CD14-positive monocyte (primary cell): ENCODE data around the gene TSHZ3. TPM values are rescaled to one million over a fixed set of nuclear protein-coding genes. Genes with fewer than 3 reads are reported as not detected.

ENCODE experiments used
- DNase-seq, 3 donors: peaks; one replicate each; pipeline ENCODE4 v3.0.0-alpha.2; 2011 to 2022
- H2AFZ ChIP-seq: 2 replicates; pipeline ENCODE4 v1.6.0; 2012; ENCODE audit warnings: mild to moderate bottlenecking, low read depth, low read length, inconsistent platforms; ENCODE audit not compliant: insufficient read depth, poor library complexity, severe bottlenecking
- H3K27ac ChIP-seq, 2 donors: 1 replicate in 1 of 2; 2 replicates in 1 of 2; pipeline ENCODE4 v1.5.1; 2012 to 2013; ENCODE audit warnings: low read length in 2 of 2, control low read depth in 1 of 2, inconsistent platforms in 1 of 2, low read depth in 1 of 2, mild to moderate bottlenecking in 1 of 2
- H3K27me3 ChIP-seq, 2 donors: one replicate each; pipeline versions ENCODE4 v1.6.0 to v1.6.1; 2011 to 2013; ENCODE audit warnings: low read length in 2 of 2; ENCODE audit not compliant: control insufficient read depth in 2 of 2, insufficient read depth in 2 of 2
- H3K36me3 ChIP-seq, 2 donors: replicated peaks in 1 of 2; 1 replicate in 1 of 2; 2 replicates in 1 of 2; pipeline versions ENCODE4 v1.5.1 to v1.6.1; 2012 to 2013; ENCODE audit warnings: low read length in 2 of 2, control low read depth in 1 of 2, inconsistent platforms in 1 of 2, mild to moderate bottlenecking in 1 of 2; ENCODE audit not compliant: insufficient read depth in 2 of 2, control insufficient read depth in 1 of 2
- H3K4me1 ChIP-seq, 2 donors: 1 replicate in 1 of 2; 2 replicates in 1 of 2; pipeline versions ENCODE4 v1.5.1 to v1.6.1; 2012 to 2013; ENCODE audit warnings: low read length in 2 of 2, control low read depth in 1 of 2, inconsistent platforms in 1 of 2, mild to moderate bottlenecking in 1 of 2, moderate library complexity in 1 of 2; ENCODE audit not compliant: insufficient read depth in 2 of 2, control insufficient read depth in 1 of 2
- H3K4me2 ChIP-seq: replicated peaks from 2 replicates; pipeline ENCODE3; 2012; ENCODE audit warnings: low read length, moderate library complexity, mild to moderate bottlenecking; ENCODE audit not compliant: poor library complexity, severe bottlenecking; ENCODE audit errors: extremely low read depth
- H3K4me3 ChIP-seq, 3 experiments: fragments of 200-600 bp in 1 of 3; sonication (generic) in 1 of 3; replicated peaks in 1 of 3; 1 replicate in 2 of 3; 2 replicates in 1 of 3; pipeline ENCODE4 v1.5.1; 2011 to 2013; ENCODE audit warnings: low read length in 3 of 3, mild to moderate bottlenecking in 3 of 3, control low read depth in 2 of 3, low read depth in 2 of 3, inconsistent platforms in 1 of 3, moderate library complexity in 1 of 3
- H3K79me2 ChIP-seq: 2 replicates; pipeline ENCODE4 v1.6.0; 2012; ENCODE audit warnings: mild to moderate bottlenecking, control low read depth, inconsistent platforms, low read length, moderate library complexity; ENCODE audit not compliant: insufficient read depth
- H3K9ac ChIP-seq: 2 replicates; pipeline ENCODE4 v1.6.0; 2017; ENCODE audit warnings: low read length, mild to moderate bottlenecking; ENCODE audit not compliant: insufficient read depth, poor library complexity, severe bottlenecking
- H3K9me3 ChIP-seq, 2 donors: replicated peaks in 1 of 2; 1 replicate in 1 of 2; 2 replicates in 1 of 2; pipeline versions ENCODE4 v1.5.1 to v1.6.1; 2012 to 2013; ENCODE audit warnings: low read length in 2 of 2, control low read depth in 1 of 2; ENCODE audit not compliant: control insufficient read depth in 1 of 2, insufficient read depth in 1 of 2
- H4K20me1 ChIP-seq: 2 replicates; pipeline ENCODE4 v1.6.0; 2012; ENCODE audit warnings: mild to moderate bottlenecking, low read length, control low read depth, moderate library complexity; ENCODE audit not compliant: insufficient read depth
- H3K27ac Mint-ChIP-seq, 7 donors: one replicate each; pipeline ENCODE4 v1.8.0; 2020; ENCODE audit warnings: mild to moderate bottlenecking in 7 of 7, mixed read lengths in 7 of 7, moderate library complexity in 6 of 7, inconsistent platforms in 2 of 7
- H3K27me3 Mint-ChIP-seq, 3 donors: one replicate each; pipeline ENCODE4 v1.8.0; 2021 to 2022; ENCODE audit warnings: low read depth in 3 of 3, mild to moderate bottlenecking in 3 of 3, mixed read lengths in 3 of 3, moderate library complexity in 3 of 3, inconsistent platforms in 1 of 3
- H3K36me3 Mint-ChIP-seq, 2 donors: one replicate each; pipeline ENCODE4 v1.8.0; 2020; ENCODE audit warnings: mixed read lengths in 2 of 2, inconsistent platforms in 1 of 2, mild to moderate bottlenecking in 1 of 2
- H3K4me1 Mint-ChIP-seq: one replicate; pipeline ENCODE4 v1.8.0; 2020; ENCODE audit warnings: mild to moderate bottlenecking, mixed read lengths
- H3K4me3 Mint-ChIP-seq, 2 donors: one replicate each; pipeline ENCODE4 v1.8.0; 2020; ENCODE audit warnings: mild to moderate bottlenecking in 2 of 2, mixed read lengths in 2 of 2, moderate library complexity in 1 of 2
- H3K9me3 Mint-ChIP-seq, 7 donors: one replicate each; pipeline ENCODE4 v1.8.0; 2020 to 2022; ENCODE audit warnings: mixed read lengths in 7 of 7, mild to moderate bottlenecking in 6 of 7, moderate library complexity in 6 of 7, inconsistent platforms in 2 of 7
- WGBS: methylation state at CpG from one replicate; pipeline ENCODE4 v1.1.5; 2013; ENCODE audit warnings: missing lambda C conversion rate; ENCODE audit not compliant: insufficient coverage; 5-methylcytosine and 5-hydroxymethylcytosine counted together
- intact Hi-C, 2 donors: fragments of 100-400 bp; cut with micrococcal nuclease; formaldehyde crosslinking; loops; one replicate each; pipeline versions ENCODE4 v1.15.0 to v1.15.1; 2023
- polyA plus RNA-seq, 3 donors: library from polyadenylated mRNA; depleted of rRNA in 1 of 3; unstranded in 2 of 3; stranded (reverse) in 1 of 3; fragments of 300-500 nt in 2 of 3; fragments of >200 nt in 1 of 3; fragmentation: Illumina TruSeq in 2 of 3; gene quantifications; 1 replicate in 2 of 3; 2 replicates in 1 of 3; pipeline ENCODE4 v1.2.3, GENCODE V29; 2012 to 2021
- TF ChIP-seq, protein P1 (sequence below): fragments of 200-600 bp; IDR thresholded peaks from one replicate; pipeline ENCODE4 v1.8.0; 2022; ENCODE audit warnings: antibody characterized with exemption, mild to moderate bottlenecking

The TSHZ3 gene
- polyA plus RNA-seq, 3 donors: 2.3 to 5.8 (median 3.3) TPM

DNA sequence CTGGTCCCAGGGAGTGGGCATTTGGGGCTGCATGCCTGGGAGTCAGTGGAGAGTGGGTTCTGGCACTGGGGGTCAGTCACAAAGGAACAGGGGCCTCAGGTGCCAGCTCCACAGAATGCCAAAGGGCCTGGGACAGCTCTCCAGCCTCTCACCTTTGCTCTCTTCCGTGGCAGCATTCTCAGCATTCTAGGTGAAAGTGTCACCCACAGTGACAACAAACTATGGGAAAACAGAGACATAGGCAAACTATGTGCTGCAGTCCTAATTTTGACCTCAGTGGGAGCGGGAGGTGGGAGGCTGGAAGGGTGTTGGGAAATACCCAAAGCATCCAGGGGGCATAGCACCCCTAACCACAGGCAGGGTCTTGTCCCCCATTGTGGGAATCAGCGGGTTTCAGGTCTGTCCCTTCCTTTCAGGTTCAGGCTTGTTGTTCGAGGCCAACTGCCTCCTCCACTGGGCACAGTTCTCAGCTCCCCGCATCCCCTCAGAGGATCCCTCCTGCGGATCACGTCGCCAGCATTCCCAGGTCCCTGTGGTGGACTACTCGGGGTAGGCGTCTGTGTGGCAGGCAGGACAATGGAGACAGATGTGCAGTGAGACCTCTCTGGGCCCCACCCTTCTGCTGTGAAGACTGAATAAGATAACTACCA lies 52.4 kb downstream of the TSHZ3 start:
- peaks cover 6% of the 10 kb centered on the region for H3K4me1 Mint-ChIP-seq
- TF ChIP-seq, protein P1, sequence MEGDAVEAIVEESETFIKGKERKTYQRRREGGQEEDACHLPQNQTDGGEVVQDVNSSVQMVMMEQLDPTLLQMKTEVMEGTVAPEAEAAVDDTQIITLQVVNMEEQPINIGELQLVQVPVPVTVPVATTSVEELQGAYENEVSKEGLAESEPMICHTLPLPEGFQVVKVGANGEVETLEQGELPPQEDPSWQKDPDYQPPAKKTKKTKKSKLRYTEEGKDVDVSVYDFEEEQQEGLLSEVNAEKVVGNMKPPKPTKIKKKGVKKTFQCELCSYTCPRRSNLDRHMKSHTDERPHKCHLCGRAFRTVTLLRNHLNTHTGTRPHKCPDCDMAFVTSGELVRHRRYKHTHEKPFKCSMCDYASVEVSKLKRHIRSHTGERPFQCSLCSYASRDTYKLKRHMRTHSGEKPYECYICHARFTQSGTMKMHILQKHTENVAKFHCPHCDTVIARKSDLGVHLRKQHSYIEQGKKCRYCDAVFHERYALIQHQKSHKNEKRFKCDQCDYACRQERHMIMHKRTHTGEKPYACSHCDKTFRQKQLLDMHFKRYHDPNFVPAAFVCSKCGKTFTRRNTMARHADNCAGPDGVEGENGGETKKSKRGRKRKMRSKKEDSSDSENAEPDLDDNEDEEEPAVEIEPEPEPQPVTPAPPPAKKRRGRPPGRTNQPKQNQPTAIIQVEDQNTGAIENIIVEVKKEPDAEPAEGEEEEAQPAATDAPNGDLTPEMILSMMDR: no peak
- H3K4me2 ChIP-seq: no peak overlapping the region
- H3K36me3 ChIP-seq: peaks cover 4 to 7% of the 10 kb centered on the region in 2 donors
- peaks cover 86% of the 10 kb centered on the region for H4K20me1 ChIP-seq
- peaks cover 44% of the 10 kb centered on the region for H3K79me2 ChIP-seq
- peaks cover 0 to 6% (median 3%) of the 10 kb centered on the region in 3 donors for H3K27me3 Mint-ChIP-seq
- no peaks in the 10 kb centered on the region for H3K27me3 ChIP-seq
- H3K27ac ChIP-seq: no peak overlapping the region
- H3K4me3 Mint-ChIP-seq: no peak overlapping the region
- H3K4me3 ChIP-seq: no peak overlapping the region
- H3K4me1 ChIP-seq: no peaks in the 10 kb centered on the region
- no peaks in the 10 kb centered on the region for H3K9me3 ChIP-seq
- H3K36me3 Mint-ChIP-seq: peaks cover 17 to 25% of the 10 kb centered on the region in 2 donors
- 81% methylated on average over 9 of the region's 10 CpGs for WGBS
- no peak for DNase-seq
- no peak overlapping the region for H2AFZ ChIP-seq
- H3K9me3 Mint-ChIP-seq: peaks cover 0 to 8% (median 0%) of the 10 kb centered on the region in 7 donors
- H3K27ac Mint-ChIP-seq: no peak overlapping the region
- H3K9ac ChIP-seq: no peak overlapping the region
- intact Hi-C loops: no loop called here

DNA sequence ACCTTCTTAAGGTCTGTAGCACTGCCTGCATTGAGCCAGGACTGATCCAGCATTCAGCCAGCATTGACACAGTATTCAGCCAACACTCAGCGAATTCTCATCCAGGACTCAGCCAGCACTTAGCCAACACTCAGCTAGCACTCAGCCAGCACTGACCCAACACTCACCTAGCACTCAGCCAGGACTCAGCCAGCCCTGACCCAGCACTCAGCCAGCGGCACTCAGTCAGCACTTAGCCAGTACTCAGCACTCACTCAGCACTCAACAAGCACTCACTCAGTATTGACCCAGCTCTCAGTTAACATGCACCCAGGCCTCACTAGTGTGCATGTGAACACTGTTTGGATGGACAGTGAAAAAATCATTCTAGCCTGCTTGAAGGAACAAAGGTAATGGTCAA lies 55.0 kb downstream of the TSHZ3 start:
- H3K4me1 ChIP-seq: no peaks in the 10 kb centered on the region

More for the DNA sequence above, 55.0 kb downstream of the TSHZ3 start:
- no peak overlapping the region for H3K4me2 ChIP-seq
- H3K27me3 ChIP-seq: no peaks in the 10 kb centered on the region
- peaks cover 0 to 4% (median 3%) of the 10 kb centered on the region in 3 donors for H3K27me3 Mint-ChIP-seq
- peaks cover 96% of the 10 kb centered on the region for H4K20me1 ChIP-seq
- TF ChIP-seq, protein P1: no peak
- no peak for DNase-seq
- H3K79me2 ChIP-seq: peaks cover 35% of the 10 kb centered on the region
- H3K36me3 Mint-ChIP-seq: peaks cover 16 to 21% of the 10 kb centered on the region in 2 donors
- H3K9me3 Mint-ChIP-seq: peaks cover 0 to 8% (median 0%) of the 10 kb centered on the region in 7 donors
- intact Hi-C loops: no loop called here
- WGBS: 100% methylated on average over 1 of the region's 2 CpGs
- no peak overlapping the region for H2AFZ ChIP-seq
- H3K36me3 ChIP-seq: peaks cover 4 to 7% of the 10 kb centered on the region in 2 donors
- H3K27ac ChIP-seq: no peak overlapping the region
- no peak overlapping the region for H3K9ac ChIP-seq
- peaks cover 17% of the 10 kb centered on the region for H3K4me1 Mint-ChIP-seq
- H3K4me3 ChIP-seq: no peak overlapping the region
- no peaks in the 10 kb centered on the region for H3K9me3 ChIP-seq
- H3K4me3 Mint-ChIP-seq: no peak overlapping the region
- peak overlapping the region in 2 of 7 donors; percentile 24 to 46 for H3K27ac Mint-ChIP-seq
